ENCODE measurements around the gene IFI27L1. TPM values are rescaled to one million over a fixed set of nuclear protein-coding genes. Genes with fewer than 3 reads are reported as not detected.

The IFI27L1 gene
- total and polyA plus RNA-seq, 2 donors (not counting 3 experiments of a cell fraction or from before 2014, with no cell fraction given) = 31.1 to 38.1 TPM

DNA sequence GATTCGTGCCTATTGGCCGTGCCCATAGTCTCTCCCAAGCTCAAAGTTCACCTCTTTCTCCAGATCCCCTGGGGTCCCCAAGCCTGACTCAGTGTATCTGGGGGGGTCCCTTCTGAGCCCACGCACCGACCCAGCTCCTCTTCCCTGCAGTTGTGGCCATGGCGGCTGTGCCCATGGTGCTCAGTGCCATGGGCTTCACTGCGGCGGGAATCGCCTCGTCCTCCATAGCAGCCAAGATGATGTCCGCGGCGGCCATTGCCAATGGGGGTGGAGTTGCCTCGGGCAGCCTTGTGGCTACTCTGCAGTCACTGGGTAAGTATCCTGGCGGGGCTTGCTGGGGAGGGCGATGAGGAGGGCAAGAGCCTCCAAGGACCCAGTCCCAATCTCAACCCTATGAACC is 34.5 kb downstream of the IFI27L1 start:
- ChIA-PET CTCF (interaction anchor here (0.8 to 6.1 kb wide), 7 partner anchors 15 to 176 kb away, joined by 3 to 67 read pairs (median 3); partner anchors contain the start of genes IFI27L2 and PPP4R4), POLR2A (interaction anchor here (1.4 kb wide), 1 partner anchor 34 kb away, joined by 5 read pairs; the partner anchor contains the start of genes DDX24 and IFI27L1)
- no peak overlapping the region for H3K27ac ChIP-seq (ENCODE audit: insufficient read depth, low read depth, low read length)
- no peaks in the 10 kb centered on the region for H3K36me3 ChIP-seq (ENCODE audit: control insufficient read depth in 2 of 2, extremely low read depth in 1 of 2, insufficient read depth in 2 of 2, low read length in 2 of 2)
- H3K9ac ChIP-seq (replicated peaks; ENCODE audit: extremely low read depth, insufficient read depth, low read length) = no peak overlapping the region
- no peak overlapping the region for H3K4me2 ChIP-seq (ENCODE audit: insufficient read depth, low read length)
- no peaks in the 10 kb centered on the region for H3K9me1 ChIP-seq (replicated peaks; ENCODE audit: control insufficient read depth, extremely low read depth, insufficient read depth, low read length)
- H2AFZ ChIP-seq (ENCODE audit: low read depth, low read length) = no peak overlapping the region
- no TSS peak for BruUV-seq (replicated peaks)
- intact Hi-C loops (cut with micrococcal nuclease) = loop anchor here (10.0 kb wide), 1 partner anchor 1061 kb away; no protein-coding TSS in a partner anchor
- no peaks in the 10 kb centered on the region for H3K27me3 ChIP-seq (ENCODE audit: control insufficient read depth in 2 of 2, insufficient read depth in 2 of 2, low read length in 2 of 2)
- no peak overlapping the region for H3K4me3 ChIP-seq (replicated peaks in 1 of 3; ENCODE audit: insufficient read depth in 1 of 3, low read depth in 1 of 3, low read length in 3 of 3)
- no peaks in the 10 kb centered on the region for H4K20me1 ChIP-seq (replicated peaks; ENCODE audit: control insufficient read depth, extremely low read depth, insufficient read depth, low read length)
- no peak for DNase-seq (ENCODE audit: low read depth, low spot score)
- no peaks in the 10 kb centered on the region for H3K9me3 ChIP-seq (replicated peaks; ENCODE audit: control insufficient read depth, insufficient read depth, low read length)
- dilution Hi-C loops (cut with MboI; ENCODE audit: extremely low pct_ligation_motif_present, low sequenced_read_pairs) = no loop called here
- H3K79me2 ChIP-seq (ENCODE audit: control insufficient read depth, insufficient read depth, low read length) = no peaks in the 10 kb centered on the region
- TF ChIP-seq EZH2 (IDR thresholded peaks at IDR 0.05; ENCODE audit: borderline replicate concordance, low read depth, low read length, severe bottlenecking) (no peak), FOS (IDR thresholded peaks at IDR 0.05; ENCODE audit: borderline replicate concordance, insufficient read depth, low read length) (no peak), MYC (IDR thresholded peaks at IDR 0.05; ENCODE audit: low read depth, low read length) (no peak), CTCF (IDR thresholded peaks at IDR 0.05; ENCODE audit: extremely low read depth in 1 of 2, insufficient read depth in 1 of 2, low read depth in 1 of 2, low read length in 2 of 2) (no peak), GATA2 (IDR thresholded peaks at IDR 0.05; ENCODE audit: insufficient read depth, insufficient read length, low read depth, low read length) (no peak), POLR2A (IDR thresholded peaks at IDR 0.05; ENCODE audit: low read depth, low read length) (no peak), POLR2AphosphoS5 (IDR thresholded peaks at IDR 0.05; ENCODE audit: insufficient read depth, low read depth, low read length) (no peak), JUN (IDR thresholded peaks at IDR 0.05; ENCODE audit: borderline replicate concordance, insufficient read depth, insufficient read length, low read depth) (no peak)
- TF ChIP-seq, protein P1, sequence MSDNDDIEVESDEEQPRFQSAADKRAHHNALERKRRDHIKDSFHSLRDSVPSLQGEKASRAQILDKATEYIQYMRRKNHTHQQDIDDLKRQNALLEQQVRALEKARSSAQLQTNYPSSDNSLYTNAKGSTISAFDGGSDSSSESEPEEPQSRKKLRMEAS (IDR thresholded peaks at IDR 0.05; ENCODE audit: insufficient read depth, insufficient read length) = no peak
- H3K4me1 ChIP-seq (ENCODE audit: control insufficient read depth, extremely low read depth, insufficient read depth, low read length) = peaks cover 19% of the 10 kb centered on the region
- FAIRE-seq = no peak

Measured in endothelial cell of umbilical vein (primary cell).